ENCODE results near the gene PPARD. TPM values are rescaled to one million over a fixed set of nuclear protein-coding genes. Genes with fewer than 3 reads are reported as not detected.

Gene PPARD
- total RNA-seq, 4 donors from 2014 or later: 6.3 to 16.7 (median 12.0) TPM

- Histone ChIP-seq H3K4me1 (no peaks in the 10 kb centered on the region), H3K36me3 (peaks cover 1 to 37% of the 10 kb centered on the region in 2 donors), H3K9me3 (no peaks in the 10 kb centered on the region), H3K4me3 (no peak overlapping the region), H3K27ac (no peak overlapping the region), H3K27me3 (no peaks in the 10 kb centered on the region)
- intact Hi-C loops (cut with DNase I; ENCODE audit: low total_unique reads) (no loop called here), in situ Hi-C loops (cut with MboI; ENCODE audit: low sequenced_read_pairs in 4 of 4) (no loop called here)
- ATAC-seq: no peak
- TF ChIP-seq POLR2A (IDR thresholded peaks at IDR 0.05) (no peak), CTCF (IDR thresholded peaks at IDR 0.05 in 4 of 5, conservative IDR thresholded peaks at IDR 0.05 in 1 of 5) (no peak)
- no peak for DNase-seq
Measured at GRCh38 chr6:35427435-35427834, 85.1 kb downstream of the PPARD start.

- no peak for DNase-seq
- H3K4me3 ChIP-seq: no peak overlapping the region
- intact Hi-C loops (cut with DNase I; ENCODE audit: low total_unique reads): no loop called here
- H3K9me3 ChIP-seq: no peaks in the 10 kb centered on the region
- H3K4me1 ChIP-seq: no peaks in the 10 kb centered on the region
- in situ Hi-C loops (cut with MboI; ENCODE audit: low sequenced_read_pairs in 4 of 4): no loop called here
- no peak for ATAC-seq
- no peaks in the 10 kb centered on the region for H3K27me3 ChIP-seq
- no peak for TF ChIP-seq POLR2A (IDR thresholded peaks at IDR 0.05)
- no peak for TF ChIP-seq CTCF (IDR thresholded peaks at IDR 0.05 in 4 of 5, conservative IDR thresholded peaks at IDR 0.05 in 1 of 5)
- H3K36me3 ChIP-seq: peaks cover 0 to 35% of the 10 kb centered on the region in 2 donors
- no peak overlapping the region for H3K27ac ChIP-seq
Measured at GRCh38 chr6:35427851-35428321, 85.5 kb downstream of the PPARD start.

- in situ Hi-C loops (cut with MboI; ENCODE audit: low sequenced_read_pairs in 4 of 4): no loop called here
- TF ChIP-seq POLR2A (IDR thresholded peaks at IDR 0.05) (no peak), CTCF (IDR thresholded peaks at IDR 0.05 in 4 of 5, conservative IDR thresholded peaks at IDR 0.05 in 1 of 5) (no peak)
- Histone ChIP-seq H3K4me3 (no peak overlapping the region), H3K27ac (no peak overlapping the region), H3K9me3 (no peaks in the 10 kb centered on the region), H3K27me3 (no peaks in the 10 kb centered on the region), H3K4me1 (no peaks in the 10 kb centered on the region), H3K36me3 (peaks cover 0 to 35% of the 10 kb centered on the region in 2 donors)
- ATAC-seq (no peak), DNase-seq (no peak)
- intact Hi-C loops (cut with DNase I; ENCODE audit: low total_unique reads): no loop called here
Measured at GRCh38 chr6:35428421-35429149, 86.2 kb downstream of the PPARD start.

GRCh38 chr6:35429463-35429862, 87.1 kb downstream of the PPARD start:
- intact Hi-C loops (cut with DNase I; ENCODE audit: low total_unique reads) (no loop called here), in situ Hi-C loops (cut with MboI; ENCODE audit: low sequenced_read_pairs in 4 of 4) (no loop called here)
- H3K9me3 ChIP-seq: no peaks in the 10 kb centered on the region
- ATAC-seq (no peak), DNase-seq (no peak)
- no peak overlapping the region for H3K4me3 ChIP-seq
- peaks cover 0 to 27% of the 10 kb centered on the region in 2 donors for H3K36me3 ChIP-seq
- no peak overlapping the region for H3K27ac ChIP-seq
- H3K4me1 ChIP-seq: peaks cover under 1 to 1% of the 10 kb centered on the region in 2 donors
- no peaks in the 10 kb centered on the region for H3K27me3 ChIP-seq
- no peak for TF ChIP-seq CTCF (IDR thresholded peaks at IDR 0.05 in 4 of 5, conservative IDR thresholded peaks at IDR 0.05 in 1 of 5)

All from gastrocnemius medialis (tissue), 4 donors.